Left lobe of liver (tissue), 2 donors: ENCODE data around the gene SLC25A46. TPM values are rescaled to one million over a fixed set of nuclear protein-coding genes. Genes with fewer than 3 reads are reported as not detected.
"Not testable (repeated sequence)": the region's sequence is repeated elsewhere in the genome, so short reads cannot be mapped to it uniquely, and the experiment has no call there.

Experiments used
- ATAC-seq: fragments of 200-7000 bp; cut with Tn5 transposase; one replicate; pipeline ENCODE4 v1.9.1; 2020; ENCODE audit warnings: mild to moderate bottlenecking, moderate library complexity
- DNase-seq: peaks from one replicate; pipeline ENCODE4 v3.0.0-alpha.2; 2020; ENCODE audit warnings: low spot score
- total RNA-seq: library from RNA; stranded (reverse); gene quantifications from one replicate; pipeline ENCODE4 v1.2.1, GENCODE V29; 2021
- donor health status: DM: no; HTN: no; CAD: no; lungs with moderate emphysema.
- donor health status: DM: no; HTN: yes; CAD: no.

Gene SLC25A46
- total RNA-seq: 27.3 TPM

DNA sequence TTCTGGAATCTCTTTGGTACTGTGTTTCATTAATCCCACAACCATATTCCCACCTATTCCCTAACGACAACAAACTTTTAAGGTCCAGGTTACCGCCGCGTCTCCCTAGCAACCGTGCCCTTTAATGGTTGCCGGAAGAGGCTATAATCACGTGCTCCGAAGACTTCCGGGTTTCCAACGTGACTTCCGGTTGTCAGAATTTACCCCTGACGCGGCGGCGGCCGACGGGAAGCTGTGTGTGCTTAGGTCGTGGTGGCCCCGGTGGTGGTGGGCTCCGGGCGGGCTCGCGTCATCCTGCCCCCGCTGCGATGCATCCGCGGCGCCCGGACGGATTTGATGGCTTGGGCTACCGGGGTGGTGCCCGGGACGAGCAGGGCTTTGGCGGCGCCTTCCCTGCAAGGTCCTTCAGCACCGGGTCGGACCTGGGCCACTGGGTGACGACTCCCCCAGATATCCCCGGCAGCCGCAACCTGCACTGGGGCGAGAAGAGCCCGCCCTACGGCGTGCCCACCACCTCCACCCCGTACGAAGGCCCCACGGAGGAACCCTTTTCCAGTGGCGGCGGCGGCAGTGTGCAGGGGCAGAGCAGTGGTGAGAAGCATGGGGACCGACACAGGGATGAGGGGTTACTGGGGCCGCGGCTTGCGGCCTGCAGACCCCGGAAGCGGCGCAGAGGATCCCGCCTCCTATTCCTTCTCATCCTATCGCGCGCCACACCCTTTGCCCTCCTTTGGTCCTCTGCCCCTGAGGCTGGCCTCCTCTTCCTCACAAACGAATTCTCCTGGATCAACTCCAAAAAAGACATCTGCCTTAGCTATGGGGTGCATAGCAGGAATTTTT lies at the start of gene SLC25A46:
Gene SLC25A46 (plus strand): TSS at position 196 of the 840 bp plus-strand sequence. CDS start 113 bp downstream, at position 309.
- DNase-seq (peak; percentile 86), ATAC-seq (peak; percentile 97)

DNA sequence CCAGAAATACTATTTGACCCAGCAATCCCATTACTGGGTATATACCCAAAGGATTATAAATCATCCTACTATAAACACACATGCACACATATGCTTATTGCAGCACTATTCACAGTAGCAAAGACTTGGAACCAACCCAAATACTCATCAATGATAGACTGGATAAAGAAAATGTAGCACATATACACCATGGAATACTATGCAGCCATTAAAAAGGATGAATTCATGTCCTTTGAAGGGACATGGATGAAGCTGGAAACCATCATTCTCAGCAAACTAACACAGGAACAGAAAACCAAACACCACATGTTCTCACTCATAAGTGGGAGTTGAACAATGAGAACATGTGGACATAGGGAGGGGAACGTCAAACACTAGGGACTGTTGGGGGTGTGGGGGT lies 48.2 kb upstream of the SLC25A46 start:
- not testable (repeated sequence) for ATAC-seq, DNase-seq

DNA sequence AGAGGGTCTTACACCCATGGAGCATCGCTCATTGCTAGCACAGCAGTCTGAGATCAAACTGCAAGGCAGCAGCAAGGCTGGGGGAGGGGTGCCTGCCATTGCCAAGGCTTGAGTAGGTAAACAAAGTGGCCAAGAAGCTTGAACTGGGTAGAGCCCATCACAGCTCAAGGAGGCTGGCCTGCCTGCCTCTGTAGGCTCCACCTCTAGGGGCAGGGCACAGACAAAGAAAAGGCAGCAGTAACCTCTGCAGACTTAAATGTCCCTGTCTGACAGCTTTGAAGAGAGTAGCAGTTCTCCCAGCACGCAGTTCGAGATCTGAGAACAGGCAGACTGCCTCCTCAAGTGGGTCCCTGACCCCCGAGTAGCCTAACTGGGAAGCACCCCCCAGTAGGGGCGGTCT lies 46.1 kb upstream of the SLC25A46 start:
- not testable (repeated sequence) for ATAC-seq, DNase-seq

DNA sequence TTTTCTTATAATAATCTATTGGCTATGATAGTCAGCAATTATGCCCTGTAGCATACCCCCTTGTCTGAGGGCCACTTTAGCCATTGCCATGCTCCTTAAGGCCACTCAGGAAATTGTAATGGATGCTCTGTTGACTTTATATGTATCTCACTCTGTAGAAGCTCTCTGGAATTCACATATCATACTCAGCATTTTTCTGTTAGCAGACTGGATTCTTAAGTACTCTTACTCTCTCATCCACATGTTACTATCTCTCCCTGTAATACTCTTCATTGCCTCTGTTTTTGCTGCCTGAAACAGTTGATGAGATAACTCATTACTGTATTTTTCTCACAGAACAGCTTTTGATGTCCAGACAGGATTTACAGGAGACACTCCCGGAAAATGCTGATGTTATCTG lies 36.5 kb upstream of the SLC25A46 start:
- ATAC-seq: no peak

DNA sequence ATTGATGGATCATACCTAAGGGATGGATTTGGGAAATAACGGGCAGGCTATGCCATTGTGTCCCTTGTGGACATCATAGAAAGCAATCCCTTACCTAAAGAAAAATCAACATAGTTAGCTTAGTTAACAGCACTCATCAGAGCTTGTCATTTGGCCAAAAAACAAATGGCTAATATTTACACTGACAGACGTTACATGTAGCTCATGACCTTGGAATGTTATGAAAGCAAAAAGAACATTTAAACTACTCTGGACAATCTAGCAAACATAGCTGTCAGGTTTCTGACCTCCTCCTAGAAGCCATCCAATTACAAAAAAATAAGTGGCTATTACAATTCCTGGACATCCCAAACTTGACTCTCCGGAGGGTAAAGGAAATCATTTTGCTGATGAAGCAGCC lies 36.1 kb upstream of the SLC25A46 start:
- ATAC-seq: peak; percentile 66
- no peak for DNase-seq

More for the DNA sequence above, 36.5 kb upstream of the SLC25A46 start:
- no peak for DNase-seq

DNA sequence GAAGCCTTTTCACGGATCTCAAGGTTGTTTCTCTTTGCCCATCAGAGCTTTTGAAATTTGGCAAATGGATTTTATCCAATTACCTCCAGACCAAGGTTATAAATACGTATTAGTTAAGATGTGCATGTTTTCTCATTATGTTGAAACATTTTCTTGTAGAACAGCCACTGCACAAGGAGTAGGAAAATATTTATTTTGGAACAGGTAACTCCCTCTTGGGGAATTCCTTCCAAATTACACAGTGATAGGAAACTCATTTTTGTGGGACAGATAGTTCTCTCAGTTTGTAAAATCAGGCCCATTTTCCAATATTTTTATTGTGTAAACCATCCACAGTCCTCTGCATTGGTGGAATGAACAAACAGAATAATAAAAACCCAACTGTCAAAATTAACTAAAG lies 35.3 kb upstream of the SLC25A46 start:
- DNase-seq (no peak), ATAC-seq (peak; percentile 52)

DNA sequence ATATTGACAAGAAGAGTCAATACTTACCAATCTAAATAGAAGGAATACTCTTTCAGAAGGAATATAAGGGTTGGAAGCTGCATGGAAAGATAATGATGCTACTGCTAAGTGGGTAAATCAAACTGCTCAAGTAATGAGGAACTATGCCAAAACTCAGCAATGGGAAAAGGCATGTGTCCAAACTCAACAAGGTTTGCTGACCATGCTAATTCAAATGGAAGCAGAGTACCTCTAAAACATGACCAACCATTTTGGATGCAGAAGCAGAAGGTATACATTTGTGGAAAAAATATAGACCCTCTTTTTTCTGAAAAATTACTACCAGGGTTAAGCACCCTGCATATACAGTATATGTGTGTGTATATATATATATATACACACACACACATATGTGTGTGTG lies 33.5 kb upstream of the SLC25A46 start:
- ATAC-seq (no peak), DNase-seq (no peak)

DNA sequence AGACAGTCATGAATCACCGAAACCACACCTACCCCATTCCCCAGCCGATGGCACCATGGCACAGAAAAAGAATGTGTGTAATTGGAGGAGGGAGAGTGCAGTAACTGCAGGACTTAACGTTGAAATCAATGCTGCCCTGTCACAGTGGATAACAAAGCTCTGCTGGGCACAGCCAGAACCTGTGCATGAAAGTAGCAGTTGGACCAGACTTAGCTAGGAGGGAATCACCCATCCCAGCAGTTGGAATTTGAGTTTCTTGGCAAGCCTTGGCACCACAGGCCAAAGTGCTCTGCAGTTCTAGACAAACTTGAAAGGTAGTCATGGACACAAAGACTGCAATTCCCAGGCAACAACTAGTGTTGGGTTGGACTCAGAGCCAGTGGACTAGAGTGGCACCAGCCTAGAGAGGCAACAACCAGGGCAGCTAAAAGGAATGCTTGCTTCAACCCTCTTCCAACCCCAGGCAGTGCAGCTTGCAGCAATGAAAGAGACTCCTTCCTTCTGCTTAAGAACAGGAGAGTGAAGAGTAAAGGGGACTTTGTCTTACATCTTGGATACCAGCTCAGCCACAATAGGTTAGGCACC lies 31.5 kb upstream of the SLC25A46 start:
- no peak for DNase-seq

DNA sequence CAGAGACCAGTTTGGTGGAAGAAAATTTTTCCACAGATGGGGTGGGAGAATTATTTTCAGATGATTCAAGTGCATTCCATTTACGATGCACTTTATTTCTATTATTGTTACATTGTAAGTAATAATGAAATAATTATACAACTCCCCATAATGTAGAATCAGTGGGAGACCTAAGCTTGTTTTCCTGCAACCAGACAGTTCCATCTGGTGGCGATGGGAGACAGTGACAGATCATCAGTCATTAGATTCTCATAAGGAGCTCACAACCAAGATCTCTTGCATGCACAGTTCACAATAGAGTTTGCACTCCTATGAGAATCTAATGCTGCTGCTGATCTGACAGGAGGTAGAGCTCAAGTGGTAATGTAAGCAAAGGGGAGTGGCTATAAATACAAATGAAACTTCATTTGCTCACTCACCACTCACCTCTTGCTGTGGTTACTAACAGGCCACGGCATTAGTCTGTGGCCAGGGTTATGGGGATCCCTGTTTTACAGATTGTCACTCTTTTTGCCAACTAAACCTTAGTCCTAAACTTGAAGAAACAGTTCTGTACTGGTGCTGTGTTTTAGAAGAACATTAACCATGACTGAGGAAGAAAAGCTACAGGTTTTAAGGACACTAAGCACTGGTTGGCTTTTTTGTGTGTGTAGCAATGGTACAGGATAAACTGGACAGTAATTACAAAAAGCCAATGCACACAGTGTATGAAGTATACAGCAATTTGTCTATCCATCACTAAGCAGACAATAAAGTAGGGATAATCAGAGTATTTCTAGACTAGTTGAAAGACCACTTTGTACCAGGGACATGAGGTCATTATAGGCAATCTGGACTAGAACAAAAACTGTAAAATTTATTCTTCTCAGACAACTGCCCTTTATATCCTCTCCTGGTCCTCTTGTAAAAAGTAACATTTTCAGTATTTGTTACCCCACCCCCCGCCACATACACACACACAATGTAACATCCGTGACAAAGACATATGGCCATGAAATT lies 22.3 kb upstream of the SLC25A46 start:
- DNase-seq (no peak), ATAC-seq (no peak)

More for the DNA sequence above, 31.5 kb upstream of the SLC25A46 start:
- no peak for ATAC-seq

DNA sequence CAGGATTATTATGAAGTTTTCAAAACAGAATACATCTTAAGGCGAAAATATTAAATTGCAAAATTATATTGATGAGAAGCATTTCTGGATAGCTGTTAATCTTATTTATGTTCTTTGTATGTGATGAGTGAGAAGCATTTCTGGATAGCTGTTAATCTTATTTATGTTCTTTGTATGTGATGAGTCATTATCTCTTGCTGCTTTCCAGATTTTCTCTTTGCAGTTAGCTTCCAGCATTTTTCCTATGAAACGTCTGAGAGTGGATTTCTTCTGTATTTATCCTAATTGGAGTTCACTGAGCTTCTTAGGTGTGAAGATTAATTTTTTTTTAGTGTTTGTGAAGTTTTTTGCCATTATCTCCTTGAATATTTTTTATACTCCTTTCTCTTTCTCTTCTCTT lies 20.5 kb upstream of the SLC25A46 start:
- no peak for ATAC-seq
- no peak for DNase-seq

DNA sequence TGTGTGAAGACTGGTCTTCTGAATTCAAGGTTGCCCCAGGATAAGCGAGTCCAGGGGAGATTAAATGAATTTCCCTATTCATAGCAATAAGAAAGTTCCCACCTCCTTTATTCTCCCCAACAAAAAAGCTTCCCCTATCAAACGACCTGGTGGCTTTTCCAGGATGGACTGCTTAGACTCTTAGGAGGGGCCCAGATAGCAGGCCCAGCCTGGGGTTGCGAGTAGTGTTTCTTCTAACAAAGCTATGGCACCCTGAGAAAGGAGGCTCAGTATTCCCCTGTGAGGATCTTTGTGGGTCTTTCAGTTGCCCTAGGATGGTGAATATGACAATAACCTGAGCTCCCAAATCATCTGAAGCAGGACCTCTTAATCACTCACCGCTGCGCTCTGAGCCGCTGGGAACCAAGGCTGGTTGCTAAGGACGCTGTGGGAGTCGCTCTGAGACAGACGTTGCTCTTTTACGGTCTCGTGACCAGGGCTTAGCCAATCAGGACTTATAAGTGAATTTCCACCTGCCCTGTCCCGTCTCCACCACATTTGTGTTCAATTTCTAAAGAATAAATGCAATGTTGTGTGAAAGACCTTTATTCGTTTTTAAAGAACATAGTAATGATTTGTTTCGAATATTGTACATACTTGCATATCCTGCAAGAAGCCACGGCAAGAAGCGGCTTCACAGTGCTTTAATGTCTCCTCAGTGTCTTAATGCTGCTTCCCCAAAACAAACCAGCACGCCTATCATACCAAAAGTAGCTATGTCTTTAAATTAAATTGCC lies 12.4 kb upstream of the SLC25A46 start, which contains the start of gene TMEM232:
Gene TMEM232 (minus strand): TSS at position 423 of the 776 bp plus-strand sequence. CDS start 59,319 bp downstream, outside the sequence.
- ATAC-seq: peak; percentile 100

DNA sequence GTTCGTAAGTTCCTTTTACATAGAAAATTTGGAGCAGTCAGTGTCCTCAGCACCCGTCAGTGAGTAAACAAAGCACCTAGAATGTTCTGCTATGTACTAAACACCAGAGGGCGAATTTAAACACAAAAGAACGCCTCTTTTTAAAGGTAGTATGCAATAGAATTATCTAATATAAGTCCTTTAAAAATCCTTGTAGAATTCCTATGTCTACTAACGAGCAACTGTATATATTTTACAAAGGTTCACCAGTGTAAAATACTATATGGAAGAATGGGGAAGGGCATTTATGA lies 11.8 kb upstream of the SLC25A46 start:
- peak; percentile 80 for ATAC-seq
- no peak for DNase-seq

More for the DNA sequence above, 12.4 kb upstream of the SLC25A46 start, which contains the start of gene TMEM232:
- DNase-seq: peak; percentile 78

DNA sequence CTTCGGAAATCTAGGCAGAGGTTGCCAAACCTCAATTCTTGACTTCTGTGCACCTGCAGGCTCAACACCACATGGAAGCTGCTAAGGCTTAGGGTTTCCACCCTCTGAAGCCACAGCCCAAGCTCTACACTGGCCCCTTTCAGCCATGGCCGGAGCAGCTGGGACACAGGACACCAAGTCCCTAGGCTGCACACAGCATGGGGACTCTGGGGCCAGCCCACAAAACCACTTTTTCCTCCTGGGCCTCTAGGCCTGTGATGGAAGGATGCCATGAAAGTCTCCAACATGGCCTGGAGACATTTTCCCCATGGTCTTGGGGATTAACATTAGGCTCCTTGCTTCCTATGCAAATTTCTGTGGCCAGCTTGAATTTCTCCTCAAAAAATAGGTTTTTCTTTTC lies 7.3 kb upstream of the SLC25A46 start:
- not testable (repeated sequence) for ATAC-seq, DNase-seq

DNA sequence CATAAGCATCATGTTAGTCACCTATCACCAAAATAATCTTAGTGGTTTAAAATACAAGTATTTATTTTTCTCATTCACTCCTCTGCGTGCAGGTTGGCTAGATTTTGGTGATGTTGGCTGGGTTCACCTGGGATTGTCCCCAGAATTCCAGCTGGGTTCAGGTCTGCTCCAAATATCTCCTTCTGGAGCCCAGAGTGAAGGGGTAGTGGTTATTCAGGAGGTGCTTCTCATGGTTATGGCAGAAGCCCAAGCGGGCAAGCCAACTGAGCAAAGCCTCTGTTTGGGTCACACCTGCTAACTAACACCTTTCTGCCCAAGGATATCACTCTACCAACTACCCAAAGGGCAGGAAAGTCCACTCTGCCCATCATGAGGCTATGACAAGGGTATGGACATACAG lies 4.7 kb upstream of the SLC25A46 start:
- no peak for ATAC-seq
- DNase-seq: no peak

DNA sequence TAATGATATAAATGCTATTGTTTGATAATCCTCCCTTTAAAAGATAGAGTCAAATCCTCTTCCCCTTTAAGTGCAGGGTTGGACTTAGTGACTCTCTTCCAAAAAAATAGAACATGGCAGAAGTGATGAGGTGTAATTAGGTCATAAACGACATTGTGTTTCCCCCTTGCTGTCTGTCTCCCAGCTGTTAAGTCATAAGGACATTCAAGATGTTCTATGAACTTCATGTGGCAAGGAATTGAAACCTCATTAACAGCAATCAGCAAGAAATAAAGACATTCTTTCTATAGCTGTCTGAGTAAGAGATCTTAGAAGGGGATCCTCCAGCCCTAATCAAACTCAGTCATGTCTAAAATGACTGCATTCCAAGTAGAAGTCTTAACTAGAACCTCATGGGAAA lies 3.3 kb upstream of the SLC25A46 start:
- ATAC-seq (no peak), DNase-seq (no peak)

DNA sequence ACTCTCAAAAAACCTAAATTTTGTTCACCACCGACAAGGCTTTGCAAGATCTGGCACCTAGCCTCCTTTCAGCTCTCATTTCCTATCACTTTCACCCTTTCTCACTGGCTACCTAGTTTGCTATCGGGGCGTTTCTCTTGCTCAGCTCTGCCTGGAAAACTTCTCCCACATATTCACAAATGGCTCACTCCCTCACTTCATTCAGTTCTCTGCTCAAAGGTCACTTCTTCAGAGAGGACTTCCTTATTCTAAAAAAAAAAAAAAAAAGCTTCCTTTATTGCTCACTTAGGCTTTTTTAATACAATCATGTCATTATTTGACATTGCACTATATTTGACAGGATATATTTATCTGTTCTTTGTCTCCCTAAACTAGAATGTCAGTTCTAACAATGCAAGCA lies 2.1 kb upstream of the SLC25A46 start:
- DNase-seq (no peak), ATAC-seq (no peak)

DNA sequence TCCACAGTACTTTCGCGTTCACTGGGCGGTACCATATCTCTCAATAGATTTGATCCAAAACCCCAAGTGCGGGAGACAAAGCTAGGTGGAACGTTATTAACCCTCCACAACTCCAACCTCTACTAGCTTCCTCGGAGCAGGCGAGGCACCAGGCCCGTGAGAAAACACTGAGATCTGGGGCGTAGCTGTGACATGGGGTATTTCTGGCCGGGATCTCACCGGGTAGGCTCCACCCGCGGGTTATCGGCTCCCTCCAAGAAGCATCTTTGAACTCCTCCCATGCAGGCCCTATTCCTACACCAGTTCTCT lies 350 bp upstream of the SLC25A46 start:
- DNase-seq (no peak), ATAC-seq (peak; percentile 68)

DNA sequence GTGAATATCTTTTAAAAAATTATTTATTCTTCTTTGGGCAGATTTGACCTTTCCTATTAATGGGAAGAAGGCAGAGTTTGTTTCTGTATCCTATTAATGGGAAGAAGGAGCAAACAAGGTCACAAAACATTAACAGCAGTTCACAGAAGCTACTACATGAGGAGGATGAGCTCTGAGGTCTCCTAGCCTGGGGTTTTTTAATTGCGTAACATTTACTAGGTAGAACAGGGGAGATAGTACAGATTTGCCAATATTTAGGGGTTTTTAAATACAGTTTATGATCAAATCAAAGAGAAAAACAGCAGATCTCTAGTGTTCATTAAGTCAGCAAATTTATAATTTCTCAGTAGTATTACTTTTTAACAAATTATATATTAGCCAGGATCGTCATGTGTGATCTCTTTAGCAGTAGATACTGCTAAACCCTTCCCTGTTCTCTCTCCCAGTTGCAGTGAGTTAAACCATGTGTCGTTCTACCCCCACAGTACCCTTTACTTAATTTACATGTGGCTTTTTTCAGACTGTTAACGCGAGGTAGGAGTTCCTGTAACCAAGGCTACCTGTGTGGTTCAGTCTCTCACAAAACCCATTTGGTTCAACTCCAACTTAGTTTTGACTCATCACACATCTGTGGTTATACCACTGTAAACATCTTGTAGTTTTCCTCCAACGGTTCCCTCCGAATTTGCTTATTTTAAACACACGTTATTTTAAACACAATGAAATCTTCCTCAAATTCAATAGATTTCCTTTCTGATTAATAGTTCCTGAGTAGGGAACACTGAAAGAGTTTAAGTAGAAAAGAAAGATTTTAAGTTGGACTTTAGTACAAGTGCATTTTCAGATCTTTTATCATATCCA lies 13.3 kb downstream of the SLC25A46 start:
- DNase-seq (no peak), ATAC-seq (no peak)

DNA sequence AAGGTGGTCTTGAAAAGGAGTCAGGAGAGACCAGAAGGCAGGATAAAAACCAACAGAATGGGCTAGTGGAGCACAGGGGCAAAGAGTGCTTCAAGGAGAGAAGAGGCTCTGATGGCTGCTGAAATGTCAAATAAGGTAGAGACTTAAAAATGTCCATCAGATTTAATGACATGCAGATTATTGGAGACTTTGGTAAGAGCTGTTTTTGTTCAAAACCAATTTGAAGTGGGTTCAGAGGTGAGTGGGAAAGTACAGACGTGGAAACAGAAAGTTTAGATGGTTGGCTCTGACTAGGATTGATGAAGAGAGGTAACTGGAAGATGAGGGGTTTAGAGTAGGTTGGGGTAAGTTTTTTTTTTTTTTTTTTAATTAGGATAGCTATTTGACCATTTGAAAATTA lies 14.1 kb downstream of the SLC25A46 start:
- no peak for ATAC-seq
- no peak for DNase-seq

DNA sequence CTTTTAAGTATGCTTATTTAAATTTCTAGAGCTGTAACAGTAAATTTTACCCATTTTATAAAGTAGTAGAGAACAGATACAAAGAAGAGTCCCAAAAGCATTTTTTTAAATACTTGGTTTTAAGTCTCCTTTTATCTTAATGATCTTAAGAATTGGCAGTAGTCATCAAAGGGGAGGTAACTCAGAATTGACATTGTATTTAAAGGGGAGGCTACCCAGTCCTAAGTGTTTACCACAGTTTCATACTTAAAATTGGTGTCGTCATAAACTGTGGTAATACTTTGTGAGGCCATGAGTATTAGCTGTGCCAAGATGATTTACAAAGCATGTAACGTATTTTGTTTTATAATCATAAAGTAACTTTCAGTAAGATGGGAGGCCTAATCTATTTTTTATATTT lies 14.8 kb downstream of the SLC25A46 start:
- ATAC-seq (no peak), DNase-seq (no peak)
